Measurements from ENCODE around the gene RAMACL.
A peak's percentile ranks its signal among the peaks of the same experiment; 100 is the strongest.

The RAMACL gene

GRCh38 chr6:166618251-166618650, 31.8 kb upstream of the RAMACL start:
- no peak for DNase-seq (ENCODE audit: low spot score)

GRCh38 chr6:166617359-166617758, 30.9 kb upstream of the RAMACL start:
- DNase-seq (ENCODE audit: low spot score), result no peak

DNA sequence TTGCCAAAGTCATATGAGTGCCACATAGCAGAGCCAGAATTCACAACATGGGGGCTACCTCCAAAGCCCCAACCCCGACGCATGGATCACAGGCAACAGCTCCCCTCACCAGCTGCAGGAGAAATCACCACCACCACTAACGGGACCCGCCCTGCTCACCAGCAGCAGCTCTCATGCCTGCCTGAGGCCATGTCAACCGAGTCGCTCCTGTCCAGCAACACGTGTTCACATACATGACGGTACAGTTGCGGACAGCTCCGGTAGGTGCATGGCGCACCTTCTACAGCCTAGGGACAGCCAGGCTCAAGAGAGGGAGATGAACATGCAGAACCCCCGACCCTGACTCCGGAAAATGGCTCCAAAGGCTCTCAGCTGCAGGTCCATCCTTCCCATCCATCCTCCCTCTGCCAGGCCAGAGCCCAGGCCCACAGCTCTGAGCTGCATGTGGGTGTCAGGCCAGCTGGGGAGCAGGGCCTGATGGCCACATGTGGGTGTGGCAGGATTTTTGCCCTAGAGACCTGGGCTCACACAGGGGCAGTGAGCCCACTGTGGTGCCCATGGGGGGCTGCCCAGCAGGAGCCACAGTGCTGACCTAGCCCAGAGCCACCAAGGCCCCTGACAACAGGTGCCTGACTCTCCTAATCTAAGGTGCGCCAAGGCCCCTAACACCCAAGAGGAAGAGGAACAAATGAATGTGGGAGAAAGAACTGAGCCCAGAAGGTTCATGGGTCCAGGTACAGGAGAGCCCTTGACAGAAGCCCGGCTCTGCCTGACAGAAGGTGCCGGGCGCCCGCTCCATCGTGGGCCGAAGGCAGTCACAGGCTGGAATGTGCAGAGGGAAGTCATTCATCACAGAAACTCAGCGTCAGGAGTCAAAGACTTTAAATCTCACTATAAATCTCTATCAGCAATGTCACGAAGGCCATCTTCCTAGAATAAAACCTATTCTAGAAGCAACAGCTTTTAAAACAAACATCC, 30.1 kb upstream of the RAMACL start:
- no peak for DNase-seq (ENCODE audit: low spot score)

GRCh38 chr6:166615059-166615770, 28.7 kb upstream of the RAMACL start:
- no peak for DNase-seq (ENCODE audit: low spot score)

- DNase-seq (ENCODE audit: low spot score), result no peak
Measured at GRCh38 chr6:166614589-166614988, 28.1 kb upstream of the RAMACL start.

GRCh38 chr6:166614171-166614583, 27.7 kb upstream of the RAMACL start:
- DNase-seq (ENCODE audit: low spot score), result no peak

GRCh38 chr6:166613027-166613426, 26.5 kb upstream of the RAMACL start:
- no peak for DNase-seq (ENCODE audit: low spot score)

DNA sequence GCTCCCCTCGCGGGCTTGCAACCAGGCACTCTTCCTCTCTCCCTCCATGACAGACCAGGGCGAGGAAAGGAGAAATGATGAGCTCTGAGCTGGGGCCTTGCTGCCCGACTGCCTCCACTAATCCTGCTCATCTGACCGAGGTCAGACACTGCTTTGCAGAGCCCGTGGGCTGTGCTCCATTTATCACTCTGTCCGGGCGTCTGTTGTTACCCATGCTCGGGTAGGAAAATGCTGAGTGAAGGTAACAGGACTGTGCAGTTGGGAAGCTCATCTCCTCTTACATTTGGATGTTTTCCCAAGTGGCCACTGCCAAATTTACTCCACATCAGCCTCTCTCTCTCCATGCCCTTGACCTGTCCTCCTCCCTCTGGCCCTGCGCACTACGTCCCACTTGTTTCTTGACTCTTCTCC, 26.0 kb upstream of the RAMACL start:
- DNase-seq (ENCODE audit: low spot score), result no peak

- no peak for DNase-seq (ENCODE audit: low spot score)
Measured at GRCh38 chr6:166611631-166612030, 25.2 kb upstream of the RAMACL start.

- DNase-seq (ENCODE audit: low spot score), result no peak
Measured at GRCh38 chr6:166610069-166610468, 23.6 kb upstream of the RAMACL start.

- DNase-seq (ENCODE audit: low spot score), result no peak
Measured at GRCh38 chr6:166608774-166609173, 22.3 kb upstream of the RAMACL start.

DNA sequence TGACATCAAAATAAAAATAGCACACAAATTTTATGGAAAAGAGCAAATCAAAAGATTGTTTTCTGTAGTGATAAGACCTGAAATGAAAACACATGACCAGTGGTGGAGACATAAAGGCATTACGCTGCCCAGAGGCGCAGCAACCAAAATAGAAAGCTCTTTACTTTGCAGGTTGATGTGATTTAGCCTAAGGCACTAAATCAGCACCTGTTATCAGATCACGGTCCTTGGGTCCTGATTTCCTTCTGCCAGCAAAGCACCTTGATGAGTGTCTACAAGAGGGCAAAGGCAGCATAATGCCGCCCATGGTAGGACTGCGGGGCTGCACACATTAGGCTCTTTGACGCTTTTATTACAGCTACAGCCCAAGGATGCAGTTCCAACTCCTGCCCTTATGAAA, 19.3 kb upstream of the RAMACL start:
- DNase-seq (ENCODE audit: low spot score), result no peak

DNA sequence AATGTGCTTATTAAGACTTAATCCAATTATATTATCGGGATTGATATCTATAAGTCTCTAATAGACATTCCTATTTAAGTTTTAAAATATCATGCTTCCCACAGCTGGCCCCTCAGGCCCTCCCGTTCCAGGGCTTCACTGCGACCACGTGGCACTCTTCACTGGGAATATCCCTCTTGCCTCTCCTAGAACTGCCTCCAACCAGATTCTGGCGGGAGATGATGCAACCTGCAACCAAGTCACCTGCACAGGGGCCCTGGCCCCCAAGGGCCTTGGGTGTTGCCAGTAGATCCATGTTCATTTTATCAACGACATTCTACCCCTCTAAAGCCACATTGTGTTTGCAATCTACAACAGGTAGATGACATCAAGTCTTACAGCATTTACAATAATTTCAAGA, 18.4 kb upstream of the RAMACL start:
- no peak for DNase-seq (ENCODE audit: low spot score)

DNA sequence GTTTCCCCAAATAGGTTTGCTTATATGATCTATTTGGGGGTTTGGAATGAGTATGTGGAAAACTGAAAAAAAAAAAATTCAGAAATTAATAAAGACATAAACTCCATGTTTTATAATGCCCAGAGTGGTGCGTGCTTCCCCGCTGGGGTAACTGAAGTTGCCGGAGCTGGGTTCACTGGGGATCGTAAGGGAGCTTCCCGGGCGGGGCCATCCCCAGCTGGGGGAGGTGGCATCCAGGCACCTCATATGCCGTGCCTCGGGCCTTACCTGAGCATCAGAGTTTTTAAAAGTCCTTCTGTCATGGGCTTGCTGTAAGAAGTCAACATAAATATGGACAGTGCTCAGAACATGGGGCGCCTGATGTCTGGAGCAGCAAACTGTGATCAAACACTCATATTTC, 17.9 kb upstream of the RAMACL start:
- DNase-seq (ENCODE audit: low spot score), result no peak

DNA sequence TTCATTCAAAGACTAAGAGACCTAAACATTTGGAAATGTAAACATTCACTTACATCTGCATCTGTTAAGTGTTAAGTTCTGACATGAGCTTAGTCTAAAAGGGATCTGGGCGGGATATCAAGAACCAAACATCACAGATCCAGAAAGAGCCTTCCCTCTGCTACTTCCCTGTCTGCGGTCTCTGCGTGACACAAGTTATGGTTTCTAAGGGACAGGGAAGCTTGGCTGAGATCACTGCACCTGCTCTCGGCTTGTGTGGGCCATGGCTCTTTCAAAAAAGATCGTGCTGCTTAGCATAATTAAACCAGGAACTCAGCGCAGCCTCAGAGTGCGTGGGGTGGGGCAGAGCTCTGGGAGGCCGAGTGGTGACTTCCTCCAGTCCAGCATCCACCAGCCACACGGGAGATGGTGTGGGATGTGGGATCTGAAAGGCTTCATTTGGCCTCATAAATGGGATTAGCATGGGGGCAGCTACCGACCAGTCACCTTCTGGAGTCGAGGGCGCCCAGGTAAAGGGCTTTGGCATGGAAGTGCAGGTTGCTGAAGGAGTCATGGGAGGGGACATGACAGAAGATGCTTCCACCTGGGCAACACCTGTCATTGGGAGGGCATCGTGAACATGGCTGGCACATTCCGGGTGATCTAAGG, 16.7 kb upstream of the RAMACL start:
- no peak for DNase-seq (ENCODE audit: low spot score)

GRCh38 chr6:166601956-166602355, 15.5 kb upstream of the RAMACL start:
- no peak for DNase-seq (ENCODE audit: low spot score)

DNA sequence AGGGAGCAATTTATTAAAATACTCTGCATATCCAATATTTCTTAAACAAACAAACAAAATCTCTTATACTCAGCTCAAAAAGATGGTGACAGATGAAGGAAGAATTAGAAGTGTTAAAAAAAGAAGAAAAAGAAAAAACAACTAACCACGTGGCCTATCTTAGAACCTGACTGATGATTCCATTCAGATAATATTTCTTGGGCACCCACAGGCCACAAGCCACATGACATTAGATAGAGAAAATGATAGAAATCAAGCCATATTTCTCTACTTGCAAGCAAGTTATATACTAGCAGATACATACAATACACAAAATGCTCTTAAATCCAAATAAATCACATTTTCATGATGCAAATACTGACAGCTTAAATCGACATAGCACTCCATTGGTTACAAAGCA, 14.5 kb upstream of the RAMACL start:
- no peak for DNase-seq (ENCODE audit: low spot score)

- no peak for DNase-seq (ENCODE audit: low spot score)
Measured at GRCh38 chr6:166599205-166599604, 12.7 kb upstream of the RAMACL start.

GRCh38 chr6:166598441-166599138, 12.1 kb upstream of the RAMACL start:
- peak; percentile 2 for DNase-seq (ENCODE audit: low spot score)

GRCh38 chr6:166597711-166598440, 11.4 kb upstream of the RAMACL start:
- DNase-seq (ENCODE audit: low spot score), result no peak

DNA sequence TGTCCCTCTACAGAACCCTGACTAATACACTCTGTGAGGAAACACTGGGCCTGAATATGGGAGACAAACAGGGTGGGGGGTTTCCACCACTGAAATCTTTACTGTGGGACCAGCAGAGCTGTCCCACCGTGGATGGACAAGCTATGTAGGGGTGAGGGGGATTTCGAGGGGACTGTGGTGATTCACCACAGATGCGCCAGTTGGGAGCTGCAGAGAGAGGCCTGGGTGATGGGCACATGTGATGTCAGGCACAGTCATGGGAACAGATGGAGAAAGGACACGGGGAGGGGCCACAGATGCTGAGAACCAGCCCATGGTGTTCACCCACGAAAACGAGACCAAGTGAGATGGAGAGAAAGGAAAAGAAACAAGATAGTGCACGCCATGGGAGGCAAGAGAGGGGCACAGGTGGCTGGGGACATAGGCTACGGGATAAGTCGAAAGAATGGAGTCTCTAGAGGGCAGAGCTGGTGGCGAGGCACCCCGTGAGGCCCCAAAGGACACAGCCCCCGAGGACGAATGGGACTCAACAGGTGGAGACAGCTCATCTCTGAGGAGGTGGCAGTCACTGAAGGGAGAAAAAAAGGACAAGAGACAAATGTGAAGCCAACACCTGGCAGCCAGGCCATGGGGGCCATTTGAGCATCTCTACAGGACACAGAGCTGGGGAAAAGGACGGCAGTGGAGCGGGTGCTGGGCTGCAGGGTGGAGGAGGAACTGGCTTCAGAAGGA, 10.5 kb upstream of the RAMACL start:
- DNase-seq (ENCODE audit: low spot score), result no peak
